Fibroblast of skin of left biceps (primary cell): Measurements from ENCODE around the gene CST7.

Experiments used
- DNase-seq, 2 experiments: peaks; one replicate each; pipeline ENCODE4 v3.0.0-alpha.2; 2013; ENCODE audit warnings: low read depth in 2 of 2

Gene CST7

DNA sequence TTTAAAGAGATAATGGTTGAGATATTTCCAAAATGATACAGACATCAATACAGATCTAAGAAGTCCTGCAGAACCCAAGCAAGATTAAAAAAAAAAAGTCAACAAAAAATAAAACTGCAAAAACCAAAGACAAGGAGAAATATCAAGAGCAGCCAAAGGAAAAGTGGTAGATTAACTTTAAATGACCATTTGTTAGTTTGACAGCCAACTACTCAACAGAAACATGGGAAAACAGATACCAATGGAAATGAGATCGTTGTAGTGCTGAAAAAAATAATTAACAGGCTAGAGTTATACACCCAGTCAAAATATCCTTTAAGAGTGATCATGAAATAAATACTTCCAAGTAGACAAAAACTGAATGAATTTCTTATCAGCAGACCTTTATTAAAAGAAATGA lies 53.9 kb downstream of the CST7 start:
- DNase-seq = no peak

- DNase-seq = no peak
Measured at GRCh38 chr20:25005220-25005619, 56.2 kb downstream of the CST7 start.

- no peak for DNase-seq
Measured at GRCh38 chr20:25005661-25006060, 56.6 kb downstream of the CST7 start.

- DNase-seq = no peak
Measured at GRCh38 chr20:25006431-25007167, 57.5 kb downstream of the CST7 start.

GRCh38 chr20:25007491-25008305 lies 58.6 kb downstream of the CST7 start:
- no peak for DNase-seq

- no peak for DNase-seq
Measured at GRCh38 chr20:25008388-25009217, 59.5 kb downstream of the CST7 start.
